GM13977 (cell line): Measurements from ENCODE around the gene DR1.

Source experiments
- DNase-seq: peaks from one replicate; pipeline ENCODE4 v3.0.0; 2012; ENCODE audit warnings: low spot score
- CTCF ChIP-seq: IDR thresholded peaks from 2 replicates; pipeline ENCODE4 v1.5.1; 2012; ENCODE audit warnings: mild to moderate bottlenecking, control low read depth; ENCODE audit not compliant: insufficient read depth; ENCODE audit errors: extremely low read depth, missing control alignments
- in situ Hi-C: fragments of 300-500 bp; cut with MboI; formaldehyde crosslinking; loops from one replicate; pipeline ENCODE4 v1.12.0; 2022; ENCODE audit warnings: low sequenced_read_pairs, low pct_unique_long_range_greater_than_20kb, mixed read lengths, inconsistent platforms; ENCODE audit not compliant: unreplicated experiment

The DR1 gene

GRCh38 chr1:93313026-93313425, 32.7 kb upstream of the DR1 start:
- in situ Hi-C loops = loop anchor here (25.0 kb wide), 1 partner anchor 549 kb away; no protein-coding TSS in a partner anchor

GRCh38 chr1:93317207-93317606, 28.5 kb upstream of the DR1 start:
- no peak for TF ChIP-seq CTCF
- in situ Hi-C loops = loop anchor here (25.0 kb wide), 1 partner anchor 545 kb away; no protein-coding TSS in a partner anchor
- no peak for DNase-seq

More at GRCh38 chr1:93313026-93313425, 32.7 kb upstream of the DR1 start:
- no peak for DNase-seq
- no peak for TF ChIP-seq CTCF

- TF ChIP-seq CTCF = no peak
- no peak for DNase-seq
- in situ Hi-C loops = loop anchor here (25.0 kb wide), 1 partner anchor 544 kb away; no protein-coding TSS in a partner anchor
These were observed 27.8 kb upstream of the DR1 start for GRCh38 chr1:93317943-93318342.

- TF ChIP-seq CTCF = no peak
- DNase-seq = no peak
- in situ Hi-C loops = loop anchor here (25.0 kb wide), 1 partner anchor 541 kb away; no protein-coding TSS in a partner anchor
These were observed 24.0 kb upstream of the DR1 start for GRCh38 chr1:93321720-93322119.

GRCh38 chr1:93322349-93322748, 23.4 kb upstream of the DR1 start:
- in situ Hi-C loops = loop anchor here (25.0 kb wide), 1 partner anchor 540 kb away; no protein-coding TSS in a partner anchor
- TF ChIP-seq CTCF = no peak
- DNase-seq = no peak

GRCh38 chr1:93323185-93323820, 22.4 kb upstream of the DR1 start:
- in situ Hi-C loops = loop anchor here (25.0 kb wide), 1 partner anchor 539 kb away; no protein-coding TSS in a partner anchor
- TF ChIP-seq CTCF = no peak
- no peak for DNase-seq
